Glomerular visceral epithelial cell (primary cell): ENCODE data around the gene TRIM65.
A peak's percentile ranks its signal among the peaks of the same experiment; 100 is the strongest.

Source experiments
- DNase-seq: peaks from one replicate; pipeline ENCODE4 v3.0.0-alpha.2; 2016; ENCODE audit errors: extremely low spot score

Gene TRIM65, protein sequence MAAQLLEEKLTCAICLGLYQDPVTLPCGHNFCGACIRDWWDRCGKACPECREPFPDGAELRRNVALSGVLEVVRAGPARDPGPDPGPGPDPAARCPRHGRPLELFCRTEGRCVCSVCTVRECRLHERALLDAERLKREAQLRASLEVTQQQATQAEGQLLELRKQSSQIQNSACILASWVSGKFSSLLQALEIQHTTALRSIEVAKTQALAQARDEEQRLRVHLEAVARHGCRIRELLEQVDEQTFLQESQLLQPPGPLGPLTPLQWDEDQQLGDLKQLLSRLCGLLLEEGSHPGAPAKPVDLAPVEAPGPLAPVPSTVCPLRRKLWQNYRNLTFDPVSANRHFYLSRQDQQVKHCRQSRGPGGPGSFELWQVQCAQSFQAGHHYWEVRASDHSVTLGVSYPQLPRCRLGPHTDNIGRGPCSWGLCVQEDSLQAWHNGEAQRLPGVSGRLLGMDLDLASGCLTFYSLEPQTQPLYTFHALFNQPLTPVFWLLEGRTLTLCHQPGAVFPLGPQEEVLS

DNA sequence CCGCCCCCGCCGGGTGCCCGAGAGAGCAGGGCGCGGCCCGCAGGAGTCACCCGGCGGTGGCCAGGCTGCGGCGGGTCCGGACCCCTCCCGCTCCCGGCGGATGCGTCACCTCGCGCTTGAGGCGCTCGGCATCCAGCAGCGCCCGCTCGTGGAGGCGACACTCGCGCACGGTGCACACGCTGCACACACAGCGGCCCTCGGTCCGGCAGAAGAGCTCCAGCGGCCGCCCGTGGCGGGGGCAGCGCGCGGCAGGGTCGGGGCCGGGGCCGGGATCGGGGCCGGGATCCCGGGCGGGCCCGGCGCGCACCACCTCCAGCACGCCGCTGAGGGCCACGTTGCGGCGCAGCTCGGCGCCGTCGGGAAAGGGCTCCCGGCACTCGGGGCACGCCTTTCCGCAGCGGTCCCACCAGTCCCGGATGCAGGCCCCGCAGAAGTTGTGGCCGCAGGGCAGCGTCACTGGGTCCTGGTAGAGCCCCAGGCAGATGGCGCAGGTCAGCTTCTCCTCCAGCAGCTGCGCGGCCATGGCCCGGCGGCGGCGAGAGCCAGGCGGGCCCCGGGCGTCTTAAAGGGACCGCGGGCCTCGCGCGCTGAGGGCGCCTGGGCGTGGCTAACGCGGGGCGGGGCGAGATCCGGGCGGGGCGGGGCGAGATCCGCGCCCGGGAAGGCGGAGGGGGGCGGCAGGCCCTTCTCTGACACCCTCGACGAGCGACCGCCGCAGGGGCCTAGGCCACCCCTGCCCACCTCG lies at the start of gene TRIM65:
Gene TRIM65, minus strand, starts transcription at position 537 of the 745 bp plus-strand sequence. Its CDS starts 14 bp downstream, at position 523.
- DNase-seq: peak; percentile 78

DNA sequence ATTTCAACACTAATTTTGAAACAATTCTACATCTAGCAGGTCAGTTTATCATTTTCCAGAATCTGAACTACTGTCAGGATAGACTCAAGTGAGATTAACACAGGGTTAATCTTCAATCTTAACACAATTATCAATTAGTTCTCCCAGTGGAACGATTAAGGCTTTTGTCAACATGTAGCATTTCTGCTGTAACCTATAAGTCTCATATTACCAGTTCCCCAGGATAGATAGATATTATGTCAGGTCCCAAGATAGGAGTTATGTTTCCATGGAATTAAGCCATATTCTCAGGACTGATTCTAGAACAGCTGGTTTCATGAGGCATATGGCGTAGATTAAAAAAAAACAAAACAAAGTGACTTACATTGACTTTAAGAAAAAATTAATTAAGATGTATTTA lies 48.5 kb upstream of the TRIM65 start:
- DNase-seq: no peak

DNA sequence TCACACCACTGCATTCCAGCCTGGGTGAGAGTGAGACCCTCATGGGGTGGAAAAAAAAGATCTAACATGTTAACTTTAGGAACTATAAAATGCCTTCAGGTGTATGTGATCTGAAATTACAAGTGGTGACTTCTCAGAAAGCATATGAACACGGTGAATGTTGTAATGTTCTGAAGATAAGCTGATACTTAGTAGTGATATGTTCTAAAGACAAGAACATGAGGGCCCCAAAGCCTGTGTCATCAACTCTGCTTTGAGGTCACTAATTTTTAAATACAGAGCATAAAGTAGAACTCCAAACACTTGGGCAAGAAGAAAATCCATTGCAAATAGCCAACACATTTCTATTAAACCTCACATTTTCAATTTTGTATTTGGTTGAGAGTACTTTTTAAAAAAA lies 46.7 kb upstream of the TRIM65 start:
- no peak for DNase-seq

DNA sequence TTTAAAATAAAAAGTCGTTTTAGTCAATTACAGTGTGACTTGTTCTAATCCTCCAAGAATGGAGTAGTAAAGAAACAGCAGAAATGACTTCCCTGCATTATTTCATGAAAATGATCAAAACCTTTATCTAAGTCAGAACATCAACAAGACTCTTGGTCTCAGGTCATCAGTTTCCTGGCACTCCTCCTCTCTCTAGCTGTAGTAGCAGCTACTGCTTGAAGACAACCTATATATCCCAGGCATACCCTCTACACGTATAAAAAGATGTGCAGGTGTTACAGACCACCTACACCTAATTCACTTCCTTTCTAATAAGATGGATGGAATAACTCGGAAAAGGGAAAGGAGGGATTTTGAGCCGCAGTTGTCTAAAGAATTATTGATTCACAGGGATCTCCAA lies 45.7 kb upstream of the TRIM65 start:
- DNase-seq: no peak

DNA sequence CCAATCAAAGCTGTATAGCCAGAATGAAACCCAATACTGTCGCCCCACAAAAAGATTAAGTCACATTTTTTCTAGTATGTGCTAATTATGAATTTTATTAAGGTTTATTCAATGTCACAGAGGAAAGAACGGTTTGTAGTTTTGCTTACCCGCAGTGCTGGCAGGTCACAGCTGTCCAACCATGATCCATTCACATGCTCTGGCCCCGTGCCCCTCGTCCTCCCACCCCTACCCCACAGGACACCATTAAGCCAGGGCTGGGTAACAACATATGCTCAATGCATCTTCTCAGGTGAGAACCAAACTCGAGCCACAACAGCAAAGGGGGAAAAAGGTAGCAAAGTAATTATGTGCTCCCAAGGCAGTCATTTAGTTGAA lies 44.7 kb upstream of the TRIM65 start:
- no peak for DNase-seq

DNA sequence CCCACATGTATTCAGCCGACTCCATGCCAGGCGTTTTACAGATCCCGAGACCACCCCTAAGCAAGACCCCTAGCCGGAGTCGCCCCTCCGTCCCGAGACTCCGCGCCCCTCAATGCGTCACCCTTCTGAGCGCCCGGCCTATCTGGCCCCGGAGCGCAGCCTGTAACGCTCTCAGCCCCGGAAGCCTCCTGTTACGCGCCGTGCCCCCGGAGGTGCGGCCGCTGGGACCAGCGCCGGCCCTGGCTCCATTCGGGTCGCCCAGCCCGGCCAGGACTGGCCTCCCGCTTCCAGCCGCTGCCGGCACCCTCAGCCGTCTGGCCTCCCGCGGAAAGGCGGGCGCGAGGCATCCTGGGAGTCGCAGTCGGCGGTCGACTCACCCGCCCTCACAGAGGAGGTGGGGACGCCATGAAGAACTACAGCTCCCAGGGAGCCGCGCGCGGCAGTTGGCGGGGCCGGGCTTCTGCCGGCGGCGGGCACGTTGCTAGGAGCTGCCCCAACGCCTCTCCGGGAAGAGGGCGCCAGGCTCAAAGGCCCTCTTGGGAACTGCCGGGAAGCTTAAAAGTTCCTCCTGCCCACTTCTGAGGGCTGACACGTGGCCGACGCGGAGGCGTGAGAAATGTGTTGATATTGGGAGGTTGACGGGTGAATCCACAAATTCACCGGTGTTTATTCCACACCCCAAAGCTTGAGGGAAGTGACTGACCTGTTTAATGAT lies 44.1 kb upstream of the TRIM65 start, which contains the start of gene FBF1:
Gene FBF1, minus strand, starts transcription at position 316 of the 715 bp plus-strand sequence. CDS start 2,893 bp downstream, outside the sequence.
- peak; percentile 97 for DNase-seq

DNA sequence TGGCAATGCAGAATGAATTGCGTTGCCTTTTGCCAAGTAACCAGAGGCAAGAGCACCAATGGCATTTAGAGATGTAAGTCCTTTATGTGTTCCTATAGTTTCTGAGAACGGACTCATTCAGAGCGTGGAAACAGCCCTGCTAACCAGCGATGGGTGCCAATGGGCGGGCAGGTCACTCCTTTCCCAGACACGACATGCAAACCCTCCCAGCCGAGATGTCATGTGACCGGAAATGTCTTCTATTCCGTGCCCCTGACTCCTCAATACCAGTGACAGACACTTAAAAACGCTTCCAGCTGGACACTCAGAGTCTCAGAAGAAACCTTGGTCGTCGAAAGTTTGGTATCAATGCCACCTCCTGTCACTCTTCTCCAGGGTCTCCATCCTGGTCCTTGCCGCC lies 40.9 kb upstream of the TRIM65 start:
- DNase-seq: no peak

DNA sequence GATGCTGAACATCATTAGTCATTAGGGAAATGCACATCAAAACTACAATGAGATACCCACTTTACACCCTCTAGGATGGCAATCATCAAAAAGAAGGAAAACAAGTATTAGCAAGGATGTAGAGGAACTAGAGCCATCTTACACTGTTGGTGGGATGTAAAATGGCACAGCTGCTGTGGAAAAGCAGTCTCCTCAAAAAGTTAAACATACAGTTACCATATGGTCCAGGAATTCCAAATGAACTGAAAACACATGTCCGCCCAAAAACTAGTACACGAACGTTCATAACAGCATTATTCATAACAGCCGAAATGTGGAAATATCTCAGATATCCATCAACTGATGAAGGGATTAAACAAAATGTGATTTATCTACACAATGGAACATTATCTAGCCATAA lies 37.1 kb upstream of the TRIM65 start:
- DNase-seq: no peak

DNA sequence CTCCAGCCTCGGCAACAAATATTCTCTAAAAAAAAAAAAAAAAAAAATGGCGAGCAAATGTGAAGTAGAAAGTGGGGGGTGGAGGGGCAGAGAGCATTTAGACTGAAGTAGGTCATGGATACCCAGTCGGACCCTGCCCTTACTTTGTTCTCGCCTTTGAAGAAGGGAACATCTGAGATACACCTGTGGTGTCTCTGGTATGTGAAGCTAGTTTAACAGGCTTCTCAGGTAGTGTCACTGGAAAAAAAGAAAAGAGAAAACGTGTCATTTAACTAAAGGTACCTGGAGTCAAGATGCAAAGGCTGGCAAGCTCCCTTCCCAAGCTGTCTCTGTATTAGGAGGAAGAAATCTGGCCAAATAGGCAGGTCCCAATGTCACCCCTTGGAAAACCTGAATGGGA lies 36.1 kb upstream of the TRIM65 start:
- DNase-seq: no peak

DNA sequence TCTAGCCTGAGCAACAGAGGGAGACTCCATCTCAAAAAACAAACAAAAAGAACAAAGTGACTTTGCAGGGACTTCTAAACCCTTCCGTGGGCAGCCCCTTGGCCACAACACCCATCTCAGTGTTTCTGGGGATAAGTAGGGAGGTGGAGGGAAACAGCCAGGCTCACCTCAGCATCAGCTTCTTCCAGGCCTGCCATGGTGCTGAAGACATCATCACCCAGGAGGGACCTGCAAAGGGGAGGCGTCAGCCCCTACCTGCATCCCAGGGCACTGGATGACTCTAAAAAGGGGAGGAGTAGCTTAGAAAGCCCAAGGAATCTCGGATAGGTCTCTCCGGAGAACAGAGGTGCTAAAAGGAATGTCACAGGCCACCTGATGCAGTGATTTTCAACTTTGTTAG lies 34.3 kb upstream of the TRIM65 start:
- DNase-seq: no peak

DNA sequence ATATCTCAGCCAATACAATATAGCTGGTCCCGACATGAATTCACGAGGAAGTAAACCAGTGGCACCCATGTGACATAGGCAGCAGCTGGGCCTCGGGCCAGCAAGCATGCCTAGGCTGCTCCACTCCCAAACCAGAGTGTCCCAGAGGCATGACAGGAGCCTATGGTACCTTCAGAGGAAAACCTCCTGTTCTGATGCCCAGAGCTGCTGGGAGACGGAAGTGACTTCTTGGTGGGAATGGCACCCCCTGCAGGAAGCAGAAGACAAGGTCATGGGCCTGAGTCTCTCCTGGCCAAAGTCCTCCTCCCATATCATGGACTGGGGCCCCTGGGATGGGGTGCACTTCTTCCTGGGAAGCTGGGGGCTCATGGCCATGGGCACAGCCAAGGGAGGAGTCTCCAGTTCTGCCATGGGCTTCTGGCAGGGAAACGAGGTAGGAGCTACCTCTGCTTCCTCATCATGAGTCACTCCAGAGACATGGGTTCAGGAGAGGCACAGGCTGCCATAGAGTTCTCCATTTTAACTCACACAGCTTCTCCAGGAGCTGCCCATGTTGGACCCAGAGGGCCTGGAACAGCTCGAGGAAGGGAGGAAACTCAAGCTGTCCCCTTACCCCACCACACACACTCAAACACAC lies 30.7 kb upstream of the TRIM65 start:
- no peak for DNase-seq

DNA sequence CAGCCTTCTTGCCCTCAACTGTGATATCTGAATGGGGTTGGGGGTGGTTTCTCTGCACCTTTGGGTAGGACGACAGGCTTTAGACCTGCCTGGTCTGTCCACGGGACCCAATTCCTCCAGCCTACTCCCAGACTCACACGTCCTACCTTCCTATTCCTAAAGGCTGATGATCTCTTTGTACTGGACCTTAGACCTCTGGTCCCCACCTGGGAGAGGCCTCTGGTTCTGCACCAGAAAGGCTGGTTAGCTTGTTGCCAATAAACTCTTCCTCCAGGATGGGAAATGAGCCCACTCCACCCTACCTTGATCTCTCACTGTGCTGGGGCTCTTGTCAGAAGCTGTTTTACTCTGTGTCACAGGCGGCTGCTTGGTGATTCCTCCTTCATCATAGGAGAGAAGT lies 29.7 kb upstream of the TRIM65 start:
- DNase-seq: no peak

DNA sequence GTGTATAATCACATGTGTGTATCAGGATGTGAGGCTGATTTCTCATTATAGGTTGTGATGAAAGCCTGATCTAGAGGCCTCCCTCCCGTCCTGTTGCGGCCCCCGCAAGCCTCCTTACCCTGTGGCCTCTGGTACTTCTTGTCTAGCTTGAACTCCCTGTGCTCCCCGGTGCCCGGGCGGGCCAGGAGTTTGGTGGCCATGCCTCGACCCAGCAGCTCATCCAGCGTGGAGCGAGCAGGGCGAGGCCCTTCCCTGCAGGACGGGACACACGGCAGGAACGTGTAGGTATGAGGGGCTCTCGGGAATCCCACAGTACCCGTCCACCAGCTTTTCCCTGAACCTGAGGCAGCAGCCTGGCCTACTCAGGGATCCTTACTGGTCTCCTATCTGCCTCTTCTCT lies 29.2 kb upstream of the TRIM65 start:
- DNase-seq: no peak

DNA sequence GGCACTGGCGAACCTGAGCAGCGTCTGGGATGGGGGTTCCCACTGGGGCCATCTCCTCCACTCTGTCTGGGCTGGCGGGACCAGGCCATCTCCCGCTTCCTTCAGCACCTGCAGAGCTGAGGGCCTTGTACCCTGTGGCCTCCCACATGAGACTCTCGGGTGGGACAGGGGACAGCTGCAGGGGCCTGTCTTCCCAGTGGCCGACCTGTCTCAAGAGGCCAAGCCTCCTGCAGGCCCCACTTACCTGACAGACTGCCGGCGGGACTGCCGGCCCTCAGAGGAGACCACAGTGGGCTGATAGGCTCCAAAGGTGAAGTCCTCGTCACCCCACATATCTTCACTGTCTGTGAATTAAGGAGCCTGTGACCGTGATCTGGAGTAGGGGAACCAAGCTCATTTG lies 28.4 kb upstream of the TRIM65 start:
- no peak for DNase-seq

DNA sequence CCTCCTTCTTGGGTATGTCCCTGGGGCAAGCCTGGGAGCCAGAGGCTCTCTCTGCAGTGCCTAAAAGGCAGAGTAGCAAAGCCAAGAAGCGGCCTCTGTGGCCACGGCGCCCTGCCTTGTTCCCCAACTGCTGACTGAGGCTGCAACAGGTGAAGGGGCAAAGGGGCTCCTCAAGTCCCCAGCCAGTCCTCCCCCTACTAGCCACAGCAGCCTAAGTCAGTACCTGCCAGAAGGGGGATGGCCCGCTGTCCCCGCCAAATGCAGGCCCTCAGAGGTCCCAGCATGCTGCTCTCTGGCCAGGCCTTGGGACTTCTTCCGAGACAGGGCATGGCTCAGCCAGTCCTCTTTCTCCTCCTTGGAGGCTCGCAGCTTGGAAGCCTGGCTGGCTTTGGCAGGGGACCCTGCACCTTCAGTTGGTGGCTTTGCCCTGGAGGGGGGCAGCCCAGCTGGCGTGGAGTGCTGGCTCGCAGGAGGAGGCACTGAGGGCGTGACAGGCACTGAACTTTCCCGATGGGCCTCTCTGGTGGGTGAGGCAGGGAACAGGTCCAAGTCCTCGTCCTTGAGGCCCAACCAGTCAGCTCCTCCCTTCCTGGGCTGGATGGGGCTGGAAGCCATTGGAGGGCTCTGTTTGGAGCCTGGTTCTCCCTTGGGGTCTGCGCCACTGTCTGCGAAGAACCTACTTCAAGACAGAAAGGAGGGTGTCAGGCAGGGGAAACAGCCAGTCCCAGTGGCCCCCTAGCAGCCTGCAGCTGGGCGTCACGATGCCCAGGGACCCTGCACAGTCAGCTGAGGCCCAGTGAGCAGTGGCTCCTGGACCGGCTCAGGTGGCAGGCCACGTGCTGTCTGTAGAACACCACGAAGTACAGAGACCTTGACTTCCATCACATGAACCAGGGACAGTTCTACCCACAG lies 26.5 kb upstream of the TRIM65 start:
- DNase-seq: no peak

DNA sequence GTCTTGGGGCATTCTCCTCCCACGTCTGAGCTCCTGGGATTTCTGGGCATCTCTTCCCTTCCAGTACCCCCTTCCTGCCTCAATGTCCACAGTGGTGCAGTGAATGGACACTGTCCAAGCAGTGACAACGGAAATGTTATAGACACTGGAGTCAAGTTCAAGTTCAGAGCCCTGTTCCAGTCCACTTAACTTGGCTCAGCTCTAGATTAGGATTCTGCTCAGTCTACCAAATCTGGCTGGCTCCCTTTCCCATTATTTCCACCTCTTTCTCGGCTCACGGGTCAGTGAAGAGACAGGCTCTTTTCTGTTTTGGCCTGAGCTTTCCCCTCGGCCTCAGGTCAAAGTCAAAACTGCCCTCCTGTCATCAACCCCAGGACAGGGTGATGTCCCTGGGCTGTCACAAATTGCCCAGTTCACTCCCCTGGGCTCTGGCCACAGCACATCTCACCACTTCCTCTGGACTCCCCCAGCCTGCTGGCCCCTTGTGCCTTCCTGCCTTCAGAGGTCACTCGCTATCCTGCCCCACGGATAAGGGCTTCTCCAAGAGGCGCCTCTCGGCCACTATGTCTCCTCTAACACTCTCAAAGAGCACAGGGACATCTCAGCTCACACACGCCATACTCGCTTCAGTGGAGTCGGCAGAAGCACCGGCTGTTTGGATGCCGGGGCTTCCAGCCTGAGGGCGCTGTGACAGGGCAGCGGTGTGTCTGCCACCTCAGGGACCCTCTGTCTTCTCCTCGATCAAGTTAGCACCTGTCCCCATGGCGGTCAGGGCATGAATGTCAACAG lies 25.6 kb upstream of the TRIM65 start:
- DNase-seq: no peak

DNA sequence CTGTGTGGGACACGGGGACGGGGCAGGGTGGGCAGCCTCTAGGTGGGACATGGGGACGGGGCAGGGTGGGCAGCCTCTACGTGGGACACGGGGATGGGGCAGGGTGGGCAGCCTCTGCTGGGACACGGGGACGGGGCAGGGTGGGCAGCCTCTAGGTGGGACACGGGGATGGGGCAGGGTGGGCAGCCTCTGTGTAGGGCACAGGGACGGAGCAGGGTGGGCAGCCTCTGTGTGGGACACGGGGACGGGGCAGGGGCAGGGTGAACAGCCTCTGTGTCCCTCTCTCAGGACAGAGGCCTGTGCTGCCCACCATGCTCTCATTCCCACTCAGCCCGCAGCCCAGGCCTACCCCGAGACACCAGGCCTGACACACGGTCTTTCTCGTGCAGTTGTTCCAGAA lies 24.8 kb upstream of the TRIM65 start:
- no peak for DNase-seq

DNA sequence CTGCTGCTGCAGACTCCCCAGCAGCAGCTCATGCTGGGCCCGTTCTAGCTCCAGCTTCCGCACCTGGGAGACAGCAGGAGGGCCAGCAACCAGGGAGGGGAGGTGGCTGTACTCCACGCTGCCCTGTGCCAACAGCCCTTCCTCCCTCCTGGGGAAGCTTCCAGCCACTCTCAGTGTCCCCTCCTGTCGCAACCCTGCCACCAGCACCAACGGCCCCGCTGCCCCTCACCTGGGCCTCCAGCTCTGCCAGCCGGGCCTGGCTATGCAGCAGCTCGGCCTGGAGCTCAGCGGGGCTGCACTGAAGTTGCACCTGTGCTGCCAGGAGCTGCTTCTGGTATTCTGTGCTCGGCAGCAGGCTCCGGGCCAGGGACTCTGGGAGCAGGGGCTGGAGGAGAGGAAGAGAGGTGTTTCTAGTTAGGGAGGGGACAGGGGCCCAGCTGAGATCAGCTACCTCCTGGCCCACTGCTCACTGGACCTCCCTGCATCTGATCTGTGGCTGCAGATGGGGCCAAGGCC lies 23.4 kb upstream of the TRIM65 start:
- DNase-seq: no peak

DNA sequence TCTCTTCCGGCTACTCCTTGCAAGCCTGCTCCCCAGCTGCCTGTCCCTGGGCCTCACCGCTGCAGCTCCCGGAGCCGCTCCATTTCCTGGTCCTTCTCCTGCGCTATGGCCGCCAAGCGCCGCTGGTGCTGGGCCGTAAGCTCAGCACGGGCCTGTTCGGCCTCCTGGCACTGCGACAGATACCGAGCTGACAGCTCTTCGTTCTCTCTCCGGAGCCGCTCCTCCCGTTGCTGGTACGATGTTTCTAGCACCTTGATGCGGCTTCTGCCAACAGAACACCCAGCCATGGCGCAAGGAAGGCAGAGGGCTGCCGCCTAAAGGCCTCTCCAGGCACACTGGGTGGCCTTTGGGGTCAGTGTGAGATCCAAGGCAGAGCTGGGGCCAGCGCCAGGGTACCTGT lies 22.9 kb upstream of the TRIM65 start:
- no peak for DNase-seq
